GM19023 (cell line): ENCODE data around the gene KPNA4.
A peak's percentile ranks its signal among the peaks of the same experiment; 100 is the strongest.
"Not testable (repeated sequence)": the region's sequence is repeated elsewhere in the genome, so short reads cannot be mapped to it uniquely, and the experiment has no call there.

Source experiments
- ATAC-seq: cut with Tn5 transposase; IDR thresholded peaks from one replicate; pipeline ENCODE4 v1.9.1; 2021; ENCODE audit warnings: mild to moderate bottlenecking, moderate library complexity; ENCODE audit not compliant: unreplicated experiment

The KPNA4 gene

GRCh38 chr3:160565442-160566403, at the start of gene KPNA4:
TSS of gene KPNA4 (minus strand) at chr3:160565571. CDS start at chr3:160565282, 289 bp downstream.
- peak; percentile 92 for ATAC-seq

- ATAC-seq, result no peak
Observed at GRCh38 chr3:160613661-160614060, 48.3 kb upstream of the KPNA4 start.

- no peak for ATAC-seq
Observed at GRCh38 chr3:160612386-160613075, 47.2 kb upstream of the KPNA4 start.

- no peak for ATAC-seq
Observed at GRCh38 chr3:160611141-160611540, 45.8 kb upstream of the KPNA4 start.

GRCh38 chr3:160608870-160609269, 43.5 kb upstream of the KPNA4 start:
- ATAC-seq, result no peak

GRCh38 chr3:160607826-160608225, 42.5 kb upstream of the KPNA4 start:
- no peak for ATAC-seq

- no peak for ATAC-seq
Observed at GRCh38 chr3:160605315-160605714, 39.9 kb upstream of the KPNA4 start.

- not testable (repeated sequence) for ATAC-seq
Observed at GRCh38 chr3:160603845-160604244, 38.5 kb upstream of the KPNA4 start.

GRCh38 chr3:160602259-160602658, 36.9 kb upstream of the KPNA4 start:
- ATAC-seq, result no peak

GRCh38 chr3:160601288-160601687, 35.9 kb upstream of the KPNA4 start:
- ATAC-seq, result no peak

- ATAC-seq, result no peak
Observed at GRCh38 chr3:160598865-160599264, 33.5 kb upstream of the KPNA4 start.

GRCh38 chr3:160588023-160588422, 22.7 kb upstream of the KPNA4 start:
- no peak for ATAC-seq

- no peak for ATAC-seq
Observed at GRCh38 chr3:160587105-160587504, 21.7 kb upstream of the KPNA4 start.

GRCh38 chr3:160586679-160587078, 21.3 kb upstream of the KPNA4 start:
- ATAC-seq, result no peak

- no peak for ATAC-seq
Observed at GRCh38 chr3:160583451-160583850, 18.1 kb upstream of the KPNA4 start.

- no peak for ATAC-seq
Observed at GRCh38 chr3:160580938-160581337, 15.6 kb upstream of the KPNA4 start.

GRCh38 chr3:160577556-160578195, 12.3 kb upstream of the KPNA4 start:
- no peak for ATAC-seq

- no peak for ATAC-seq
Observed at GRCh38 chr3:160577093-160577492, 11.7 kb upstream of the KPNA4 start.

- ATAC-seq, result no peak
Observed at GRCh38 chr3:160576621-160577020, 11.2 kb upstream of the KPNA4 start.

- no peak for ATAC-seq
Observed at GRCh38 chr3:160575589-160575988, 10.2 kb upstream of the KPNA4 start.

- ATAC-seq, result no peak
Observed at GRCh38 chr3:160574636-160575035, 9.3 kb upstream of the KPNA4 start.
